Measurements from ENCODE around the gene CLASP1.

CLASP1 gene

GRCh38 chr2:121431214-121431613 is 218.0 kb downstream of the CLASP1 start:
- Histone ChIP-seq H3K79me2 (ENCODE audit: insufficient read depth, low read depth) (no peaks in the 10 kb centered on the region), H4K20me1 (ENCODE audit: insufficient read depth) (no peaks in the 10 kb centered on the region), H3K36me3 (ENCODE audit: insufficient read depth) (no peaks in the 10 kb centered on the region), H3K4me1 (ENCODE audit: low read depth, poor library complexity, severe bottlenecking) (peaks cover 7% of the 10 kb centered on the region), H2AFZ (ENCODE audit: low read depth) (no peak overlapping the region), H3K9ac (no peak overlapping the region), H3K4me2 (no peak overlapping the region), H3K27ac (no peak overlapping the region), H3K4me3 (IDR thresholded peaks at IDR 0.05; ENCODE audit: insufficient read depth, low read depth, low read length) (no peak overlapping the region), H3K27me3 (ENCODE audit: insufficient read depth, low read depth) (no peaks in the 10 kb centered on the region)
- TF ChIP-seq, protein P1, sequence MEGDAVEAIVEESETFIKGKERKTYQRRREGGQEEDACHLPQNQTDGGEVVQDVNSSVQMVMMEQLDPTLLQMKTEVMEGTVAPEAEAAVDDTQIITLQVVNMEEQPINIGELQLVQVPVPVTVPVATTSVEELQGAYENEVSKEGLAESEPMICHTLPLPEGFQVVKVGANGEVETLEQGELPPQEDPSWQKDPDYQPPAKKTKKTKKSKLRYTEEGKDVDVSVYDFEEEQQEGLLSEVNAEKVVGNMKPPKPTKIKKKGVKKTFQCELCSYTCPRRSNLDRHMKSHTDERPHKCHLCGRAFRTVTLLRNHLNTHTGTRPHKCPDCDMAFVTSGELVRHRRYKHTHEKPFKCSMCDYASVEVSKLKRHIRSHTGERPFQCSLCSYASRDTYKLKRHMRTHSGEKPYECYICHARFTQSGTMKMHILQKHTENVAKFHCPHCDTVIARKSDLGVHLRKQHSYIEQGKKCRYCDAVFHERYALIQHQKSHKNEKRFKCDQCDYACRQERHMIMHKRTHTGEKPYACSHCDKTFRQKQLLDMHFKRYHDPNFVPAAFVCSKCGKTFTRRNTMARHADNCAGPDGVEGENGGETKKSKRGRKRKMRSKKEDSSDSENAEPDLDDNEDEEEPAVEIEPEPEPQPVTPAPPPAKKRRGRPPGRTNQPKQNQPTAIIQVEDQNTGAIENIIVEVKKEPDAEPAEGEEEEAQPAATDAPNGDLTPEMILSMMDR (conservative IDR thresholded peaks at IDR 0.05; ENCODE audit: low read depth, low read length) = no peak

GRCh38 chr2:121429927-121430520 is 219.2 kb downstream of the CLASP1 start:
- H3K4me3 ChIP-seq (IDR thresholded peaks at IDR 0.05; ENCODE audit: insufficient read depth, low read depth, low read length) = no peak overlapping the region
- H3K36me3 ChIP-seq (ENCODE audit: insufficient read depth) = no peaks in the 10 kb centered on the region
- TF ChIP-seq, protein P1 (conservative IDR thresholded peaks at IDR 0.05; ENCODE audit: low read depth, low read length) = no peak
- H4K20me1 ChIP-seq (ENCODE audit: insufficient read depth) = no peaks in the 10 kb centered on the region
- H3K27ac ChIP-seq = no peak overlapping the region
- H3K9ac ChIP-seq = no peak overlapping the region
- no peak overlapping the region for H3K4me2 ChIP-seq
- peaks cover 7% of the 10 kb centered on the region for H3K4me1 ChIP-seq (ENCODE audit: low read depth, poor library complexity, severe bottlenecking)
- H3K27me3 ChIP-seq (ENCODE audit: insufficient read depth, low read depth) = no peaks in the 10 kb centered on the region
- H2AFZ ChIP-seq (ENCODE audit: low read depth) = no peak overlapping the region
- no peaks in the 10 kb centered on the region for H3K79me2 ChIP-seq (ENCODE audit: insufficient read depth, low read depth)

- H3K4me3 ChIP-seq (IDR thresholded peaks at IDR 0.05; ENCODE audit: insufficient read depth, low read depth, low read length) = no peak overlapping the region
- peaks cover 7% of the 10 kb centered on the region for H3K4me1 ChIP-seq (ENCODE audit: low read depth, poor library complexity, severe bottlenecking)
- no peaks in the 10 kb centered on the region for H3K27me3 ChIP-seq (ENCODE audit: insufficient read depth, low read depth)
- no peak overlapping the region for H3K27ac ChIP-seq
- TF ChIP-seq, protein P1 (conservative IDR thresholded peaks at IDR 0.05; ENCODE audit: low read depth, low read length) = no peak
- no peaks in the 10 kb centered on the region for H3K79me2 ChIP-seq (ENCODE audit: insufficient read depth, low read depth)
- H3K36me3 ChIP-seq (ENCODE audit: insufficient read depth) = no peaks in the 10 kb centered on the region
- no peak overlapping the region for H3K9ac ChIP-seq
- no peak overlapping the region for H2AFZ ChIP-seq (ENCODE audit: low read depth)
- H4K20me1 ChIP-seq (ENCODE audit: insufficient read depth) = no peaks in the 10 kb centered on the region
- no peak overlapping the region for H3K4me2 ChIP-seq
Observed at GRCh38 chr2:121429119-121429903, 220.0 kb downstream of the CLASP1 start.

DNA sequence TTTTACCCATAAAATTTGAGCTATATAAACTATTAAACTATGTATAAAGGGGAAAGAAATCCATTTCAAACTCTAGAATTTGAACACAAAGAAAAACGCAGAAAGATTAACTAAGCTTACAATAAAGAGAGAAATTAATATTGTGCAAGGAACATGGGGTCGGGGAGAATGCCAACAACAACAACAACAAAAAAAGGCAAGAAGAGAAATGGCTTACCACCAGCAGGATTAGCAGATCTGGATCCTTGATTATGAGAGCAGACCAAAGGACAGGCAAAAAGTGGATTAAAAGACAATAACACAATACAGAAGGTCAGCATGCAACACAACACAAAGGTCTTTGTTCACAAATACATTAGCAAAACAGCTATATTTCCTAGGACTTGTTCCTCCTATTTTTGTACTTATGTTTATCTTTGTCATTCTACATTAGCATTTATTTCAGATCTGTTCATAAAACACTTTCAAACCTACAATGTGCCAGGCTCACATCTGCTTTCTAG is 222.0 kb downstream of the CLASP1 start:
- H3K4me1 ChIP-seq (ENCODE audit: low read depth, poor library complexity, severe bottlenecking) = peaks cover 7% of the 10 kb centered on the region
- no peaks in the 10 kb centered on the region for H4K20me1 ChIP-seq (ENCODE audit: insufficient read depth)
- no peak overlapping the region for H3K4me2 ChIP-seq
- H3K36me3 ChIP-seq (ENCODE audit: insufficient read depth) = no peaks in the 10 kb centered on the region
- TF ChIP-seq, protein P1 (conservative IDR thresholded peaks at IDR 0.05; ENCODE audit: low read depth, low read length) = no peak
- no peak overlapping the region; the same call in 1 of the 2 replicates for H3K27ac ChIP-seq
- H3K79me2 ChIP-seq (ENCODE audit: insufficient read depth, low read depth) = no peaks in the 10 kb centered on the region
- H3K4me3 ChIP-seq (IDR thresholded peaks at IDR 0.05; ENCODE audit: insufficient read depth, low read depth, low read length) = no peak overlapping the region
- no peak overlapping the region for H3K9ac ChIP-seq
- H2AFZ ChIP-seq (ENCODE audit: low read depth) = no peak overlapping the region
- no peaks in the 10 kb centered on the region for H3K27me3 ChIP-seq (ENCODE audit: insufficient read depth, low read depth)

Measured in KMS-11 (cell line).